Measurements from ENCODE around the gene ARHGAP10.
A peak's percentile ranks its signal among the peaks of the same experiment; 100 is the strongest.

ARHGAP10 gene

GRCh38 chr4:147741190-147741788 is 9.4 kb downstream of the ARHGAP10 start:
- Histone ChIP-seq H3K27me3 (ENCODE audit: control insufficient read depth in 5 of 5, insufficient read depth in 4 of 5, low read length in 5 of 5) (no peaks in the 10 kb centered on the region), H3K9ac (ENCODE audit: low read length in 5 of 5) (peak overlapping the region in 1 of 5 donors; percentile 32), H3K9me3 (ENCODE audit: control insufficient read depth in 5 of 5, low read length in 5 of 5) (no peaks in the 10 kb centered on the region), H3K36me3 (ENCODE audit: control insufficient read depth in 5 of 5, insufficient read depth in 5 of 5, low read length in 5 of 5) (no peaks in the 10 kb centered on the region), H3K27ac (ENCODE audit: low read depth, low read length) (no peak overlapping the region), H3K4me1 (ENCODE audit: control insufficient read depth in 5 of 5, insufficient read depth in 5 of 5, low read length in 5 of 5) (peaks cover 0 to 26% (median 8%) of the 10 kb centered on the region in 5 donors), H3K4me3 (ENCODE audit: low read depth in 1 of 5, low read length in 5 of 5) (no peak overlapping the region)

- no peak overlapping the region for H3K27ac ChIP-seq (ENCODE audit: low read depth, low read length)
- H3K9ac ChIP-seq (ENCODE audit: low read length in 5 of 5): no peak overlapping the region
- H3K27me3 ChIP-seq (ENCODE audit: control insufficient read depth in 5 of 5, insufficient read depth in 4 of 5, low read length in 5 of 5): no peaks in the 10 kb centered on the region
- H3K4me1 ChIP-seq (ENCODE audit: control insufficient read depth in 5 of 5, insufficient read depth in 5 of 5, low read length in 5 of 5): no peaks in the 10 kb centered on the region
- H3K36me3 ChIP-seq (ENCODE audit: control insufficient read depth in 5 of 5, insufficient read depth in 5 of 5, low read length in 5 of 5): peaks cover 0 to 5% (median 0%) of the 10 kb centered on the region in 5 donors
- no peaks in the 10 kb centered on the region for H3K9me3 ChIP-seq (ENCODE audit: control insufficient read depth in 5 of 5, low read length in 5 of 5)
- no peak overlapping the region for H3K4me3 ChIP-seq (ENCODE audit: low read depth in 1 of 5, low read length in 5 of 5)
Observed at GRCh38 chr4:147747787-147748454, 16.0 kb downstream of the ARHGAP10 start.

- Histone ChIP-seq H3K9ac (ENCODE audit: low read length in 5 of 5) (no peak overlapping the region), H3K4me1 (ENCODE audit: control insufficient read depth in 5 of 5, insufficient read depth in 5 of 5, low read length in 5 of 5) (no peaks in the 10 kb centered on the region), H3K9me3 (ENCODE audit: control insufficient read depth in 5 of 5, low read length in 5 of 5) (no peaks in the 10 kb centered on the region), H3K27ac (ENCODE audit: low read depth, low read length) (no peak overlapping the region), H3K36me3 (ENCODE audit: control insufficient read depth in 5 of 5, insufficient read depth in 5 of 5, low read length in 5 of 5) (peaks cover 0 to 5% (median 0%) of the 10 kb centered on the region in 5 donors), H3K4me3 (ENCODE audit: low read depth in 1 of 5, low read length in 5 of 5) (no peak overlapping the region), H3K27me3 (ENCODE audit: control insufficient read depth in 5 of 5, insufficient read depth in 4 of 5, low read length in 5 of 5) (no peaks in the 10 kb centered on the region)
Observed at GRCh38 chr4:147749811-147750321, 18.0 kb downstream of the ARHGAP10 start.

- Histone ChIP-seq H3K9ac (ENCODE audit: low read length in 5 of 5) (no peak overlapping the region), H3K9me3 (ENCODE audit: control insufficient read depth in 5 of 5, low read length in 5 of 5) (no peaks in the 10 kb centered on the region), H3K27me3 (ENCODE audit: control insufficient read depth in 5 of 5, insufficient read depth in 4 of 5, low read length in 5 of 5) (no peaks in the 10 kb centered on the region), H3K4me1 (ENCODE audit: control insufficient read depth in 5 of 5, insufficient read depth in 5 of 5, low read length in 5 of 5) (peaks cover 3 to 20% (median 6%) of the 10 kb centered on the region in 5 donors), H3K27ac (ENCODE audit: low read depth, low read length) (no peak overlapping the region), H3K4me3 (ENCODE audit: low read depth in 1 of 5, low read length in 5 of 5) (no peak overlapping the region), H3K36me3 (ENCODE audit: control insufficient read depth in 5 of 5, insufficient read depth in 5 of 5, low read length in 5 of 5) (peaks cover 0 to 4% (median 2%) of the 10 kb centered on the region in 5 donors)
Observed at GRCh38 chr4:147753047-147753446, 21.2 kb downstream of the ARHGAP10 start.

GRCh38 chr4:147754037-147754445 is 22.2 kb downstream of the ARHGAP10 start:
- Histone ChIP-seq H3K27ac (ENCODE audit: low read depth, low read length) (no peak overlapping the region), H3K4me1 (ENCODE audit: control insufficient read depth in 5 of 5, insufficient read depth in 5 of 5, low read length in 5 of 5) (peaks cover 3 to 20% (median 6%) of the 10 kb centered on the region in 5 donors), H3K9ac (ENCODE audit: low read length in 5 of 5) (no peak overlapping the region), H3K9me3 (ENCODE audit: control insufficient read depth in 5 of 5, low read length in 5 of 5) (no peaks in the 10 kb centered on the region), H3K4me3 (ENCODE audit: low read depth in 1 of 5, low read length in 5 of 5) (no peak overlapping the region), H3K36me3 (ENCODE audit: control insufficient read depth in 5 of 5, insufficient read depth in 5 of 5, low read length in 5 of 5) (peaks cover 0 to 4% (median 0%) of the 10 kb centered on the region in 5 donors), H3K27me3 (ENCODE audit: control insufficient read depth in 5 of 5, insufficient read depth in 4 of 5, low read length in 5 of 5) (no peaks in the 10 kb centered on the region)

GRCh38 chr4:147755561-147756295 is 23.8 kb downstream of the ARHGAP10 start:
- Histone ChIP-seq H3K4me3 (ENCODE audit: low read depth in 1 of 5, low read length in 5 of 5) (peak overlapping the region in 1 of 5 donors; percentile 17), H3K27ac (ENCODE audit: low read depth, low read length) (peak overlapping the region; percentile 65), H3K9ac (ENCODE audit: low read length in 5 of 5) (peak overlapping the region in 1 of 5 donors; percentile 28), H3K4me1 (ENCODE audit: control insufficient read depth in 5 of 5, insufficient read depth in 5 of 5, low read length in 5 of 5) (peaks cover 3 to 23% (median 6%) of the 10 kb centered on the region in 5 donors), H3K36me3 (ENCODE audit: control insufficient read depth in 5 of 5, insufficient read depth in 5 of 5, low read length in 5 of 5) (peaks cover 0 to 4% (median 0%) of the 10 kb centered on the region in 5 donors), H3K9me3 (ENCODE audit: control insufficient read depth in 5 of 5, low read length in 5 of 5) (no peaks in the 10 kb centered on the region), H3K27me3 (ENCODE audit: control insufficient read depth in 5 of 5, insufficient read depth in 4 of 5, low read length in 5 of 5) (no peaks in the 10 kb centered on the region)

- H3K9ac ChIP-seq (ENCODE audit: low read length in 5 of 5): no peak overlapping the region
- no peaks in the 10 kb centered on the region for H3K9me3 ChIP-seq (ENCODE audit: control insufficient read depth in 5 of 5, low read length in 5 of 5)
- no peak overlapping the region for H3K4me3 ChIP-seq (ENCODE audit: low read depth in 1 of 5, low read length in 5 of 5)
- H3K36me3 ChIP-seq (ENCODE audit: control insufficient read depth in 5 of 5, insufficient read depth in 5 of 5, low read length in 5 of 5): peaks cover 0 to 4% (median 0%) of the 10 kb centered on the region in 5 donors
- peaks cover 3 to 23% (median 6%) of the 10 kb centered on the region in 5 donors for H3K4me1 ChIP-seq (ENCODE audit: control insufficient read depth in 5 of 5, insufficient read depth in 5 of 5, low read length in 5 of 5)
- peak overlapping the region; percentile 65 for H3K27ac ChIP-seq (ENCODE audit: low read depth, low read length)
- H3K27me3 ChIP-seq (ENCODE audit: control insufficient read depth in 5 of 5, insufficient read depth in 4 of 5, low read length in 5 of 5): no peaks in the 10 kb centered on the region
Observed at GRCh38 chr4:147756417-147756816, 24.5 kb downstream of the ARHGAP10 start.

GRCh38 chr4:147760176-147760575 is 28.3 kb downstream of the ARHGAP10 start:
- peaks cover 0 to 4% (median 0%) of the 10 kb centered on the region in 5 donors for H3K36me3 ChIP-seq (ENCODE audit: control insufficient read depth in 5 of 5, insufficient read depth in 5 of 5, low read length in 5 of 5)
- H3K4me1 ChIP-seq (ENCODE audit: control insufficient read depth in 5 of 5, insufficient read depth in 5 of 5, low read length in 5 of 5): peaks cover 3 to 21% (median 6%) of the 10 kb centered on the region in 5 donors
- H3K27ac ChIP-seq (ENCODE audit: low read depth, low read length): no peak overlapping the region
- H3K9me3 ChIP-seq (ENCODE audit: control insufficient read depth in 5 of 5, low read length in 5 of 5): no peaks in the 10 kb centered on the region
- no peak overlapping the region for H3K9ac ChIP-seq (ENCODE audit: low read length in 5 of 5)
- H3K4me3 ChIP-seq (ENCODE audit: low read depth in 1 of 5, low read length in 5 of 5): no peak overlapping the region
- no peaks in the 10 kb centered on the region for H3K27me3 ChIP-seq (ENCODE audit: control insufficient read depth in 5 of 5, insufficient read depth in 4 of 5, low read length in 5 of 5)

- no peak overlapping the region for H3K9ac ChIP-seq (ENCODE audit: low read length in 5 of 5)
- peaks cover 1 to 16% (median 3%) of the 10 kb centered on the region in 5 donors for H3K4me1 ChIP-seq (ENCODE audit: control insufficient read depth in 5 of 5, insufficient read depth in 5 of 5, low read length in 5 of 5)
- H3K36me3 ChIP-seq (ENCODE audit: control insufficient read depth in 5 of 5, insufficient read depth in 5 of 5, low read length in 5 of 5): peaks cover 0 to 4% (median 0%) of the 10 kb centered on the region in 5 donors
- no peaks in the 10 kb centered on the region for H3K27me3 ChIP-seq (ENCODE audit: control insufficient read depth in 5 of 5, insufficient read depth in 4 of 5, low read length in 5 of 5)
- H3K9me3 ChIP-seq (ENCODE audit: control insufficient read depth in 5 of 5, low read length in 5 of 5): no peaks in the 10 kb centered on the region
- H3K27ac ChIP-seq (ENCODE audit: low read depth, low read length): no peak overlapping the region
- H3K4me3 ChIP-seq (ENCODE audit: low read depth in 1 of 5, low read length in 5 of 5): no peak overlapping the region
Observed at GRCh38 chr4:147760695-147761094, 28.8 kb downstream of the ARHGAP10 start.

Measured in subcutaneous abdominal adipose tissue (tissue), 5 donors.